Peyer's patch (tissue), 4 donors: ENCODE measurements around the gene SLC24A4.

ENCODE experiments used
- CTCF ChIP-seq, 6 experiments: fragments of 450-650 bp in 4 of 6; fragments of 200-600 bp in 2 of 6; sonication (generic) in 1 of 6; IDR thresholded peaks; one replicate each; pipeline ENCODE4 v1.5.1; 2017 to 2019; ENCODE audit warnings: antibody characterized with exemption in 6 of 6, mild to moderate bottlenecking in 3 of 6, moderate library complexity in 1 of 6
- POLR2A ChIP-seq, 2 donors: fragments of 450-650 bp; IDR thresholded peaks; one replicate each; pipeline ENCODE4 v1.5.1; 2017; ENCODE audit warnings: antibody characterized with exemption in 2 of 2, mild to moderate bottlenecking in 2 of 2, moderate library complexity in 2 of 2

DNA sequence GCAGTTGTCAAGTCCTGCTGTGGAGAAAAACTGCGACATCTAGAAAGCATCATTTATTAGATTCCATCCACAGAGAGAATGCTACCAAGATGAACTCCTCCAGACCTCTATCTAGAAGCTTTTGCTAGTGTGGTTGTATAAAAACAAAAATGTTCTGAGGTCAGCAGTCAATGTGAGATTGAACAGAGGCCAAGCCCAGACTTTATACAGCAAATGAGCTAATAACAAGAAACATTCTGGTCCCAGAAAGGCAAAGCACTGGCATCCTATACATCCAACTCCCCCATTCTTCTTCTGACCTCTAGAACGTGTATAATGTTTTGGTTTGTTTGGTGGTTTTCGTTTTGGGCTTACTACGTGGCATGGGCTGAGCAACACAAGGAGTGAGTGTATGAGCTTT, 163.9 kb downstream of the SLC24A4 start:
- TF ChIP-seq CTCF (IDR thresholded peaks at IDR 0.05) (no peak), POLR2A (IDR thresholded peaks at IDR 0.05) (no peak)
